CD4-positive, alpha-beta T cell treated with Interferon alpha-2 for 1 hour (primary cell): ENCODE measurements around the gene ARHGEF10L.

Experiments used
- DNase-seq, 2 donors: peaks; one replicate each; pipeline ENCODE4 v3.0.0-alpha.2; 2020 to 2022

Gene ARHGEF10L

GRCh38 chr1:17683598-17683997 is 144.1 kb downstream of the ARHGEF10L start:
- no peak for DNase-seq

DNA sequence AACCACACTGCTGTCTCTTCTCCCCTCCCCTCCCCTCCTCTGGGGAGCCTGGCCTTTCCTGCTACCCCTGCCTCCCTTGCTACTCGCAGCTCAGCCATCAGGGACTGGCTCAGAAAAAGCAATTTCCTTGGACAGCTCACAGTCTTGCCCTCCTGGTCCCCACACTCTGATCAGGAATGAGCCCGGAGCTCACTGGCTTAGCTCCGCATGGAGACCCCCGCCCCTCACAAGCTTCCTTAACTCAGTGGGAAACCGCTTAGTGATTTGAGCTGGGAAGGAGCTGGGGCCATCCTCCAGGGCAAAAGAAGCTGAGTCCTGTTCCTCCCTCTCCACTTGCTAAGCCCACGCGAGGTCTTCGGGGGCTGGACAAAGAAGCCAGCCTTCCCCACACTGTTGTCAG is 145.3 kb downstream of the ARHGEF10L start:
- no peak for DNase-seq

DNA sequence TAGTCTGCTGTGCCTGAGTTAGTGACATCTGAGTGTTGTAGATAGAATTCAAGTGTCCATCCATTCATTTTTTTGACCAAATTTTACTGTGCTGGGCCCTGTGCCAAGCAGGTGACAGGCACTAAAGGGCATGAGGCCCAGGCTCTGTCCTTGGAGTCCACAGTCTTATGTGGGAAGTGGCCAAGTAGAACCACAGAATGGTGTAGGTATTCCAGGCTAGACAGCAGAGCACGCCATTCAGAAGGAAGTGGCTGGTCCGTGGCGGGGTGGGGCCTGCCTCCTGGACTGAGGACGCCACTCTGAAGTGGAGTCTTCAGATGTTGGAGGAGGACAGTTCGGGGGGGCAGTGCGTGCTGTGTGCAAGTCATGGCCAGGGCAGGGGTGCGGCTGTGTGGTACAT is 146.8 kb downstream of the ARHGEF10L start:
- DNase-seq = no peak

- DNase-seq = no peak
Observed at GRCh38 chr1:17687145-17687544, 147.6 kb downstream of the ARHGEF10L start.

GRCh38 chr1:17688217-17688810 is 148.8 kb downstream of the ARHGEF10L start:
- DNase-seq = no peak

GRCh38 chr1:17689011-17689410 is 149.5 kb downstream of the ARHGEF10L start:
- DNase-seq = no peak

DNA sequence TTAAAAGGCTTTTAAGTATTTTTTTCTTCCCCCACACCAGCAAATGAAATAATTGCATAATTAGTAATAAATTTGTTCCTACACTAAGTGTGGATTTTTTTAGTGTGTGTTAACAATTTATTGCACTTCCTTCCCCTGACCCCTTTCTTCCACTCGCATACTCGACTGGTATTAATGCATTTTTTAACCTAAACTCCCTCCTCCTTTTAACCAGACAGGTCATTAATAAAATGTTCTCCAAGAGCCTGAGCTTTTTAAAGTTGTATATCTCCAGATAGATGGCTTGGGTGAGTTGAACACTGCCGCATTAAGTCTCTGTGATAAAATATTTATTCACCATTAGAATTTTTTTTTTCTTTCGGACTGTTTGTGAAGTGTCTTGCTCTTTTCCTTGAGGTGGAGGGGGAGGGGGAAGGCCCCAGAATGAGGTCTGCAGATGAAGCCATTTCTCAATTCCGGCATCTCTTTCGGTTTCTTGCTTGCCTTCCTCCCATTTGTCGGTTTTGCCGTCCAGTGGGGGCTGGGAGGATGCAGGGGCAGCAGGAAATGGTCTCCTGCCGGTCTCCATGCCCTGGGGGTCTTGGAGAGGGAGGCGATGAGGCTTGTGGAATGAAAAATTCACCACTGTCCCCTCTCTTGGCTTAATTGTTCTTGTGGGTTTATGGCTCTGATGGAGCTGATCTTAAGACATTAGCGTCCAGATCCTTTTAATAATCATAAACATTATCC is 151.6 kb downstream of the ARHGEF10L start:
- no peak for DNase-seq

GRCh38 chr1:17692645-17693044 is 153.1 kb downstream of the ARHGEF10L start:
- DNase-seq = no peak

DNA sequence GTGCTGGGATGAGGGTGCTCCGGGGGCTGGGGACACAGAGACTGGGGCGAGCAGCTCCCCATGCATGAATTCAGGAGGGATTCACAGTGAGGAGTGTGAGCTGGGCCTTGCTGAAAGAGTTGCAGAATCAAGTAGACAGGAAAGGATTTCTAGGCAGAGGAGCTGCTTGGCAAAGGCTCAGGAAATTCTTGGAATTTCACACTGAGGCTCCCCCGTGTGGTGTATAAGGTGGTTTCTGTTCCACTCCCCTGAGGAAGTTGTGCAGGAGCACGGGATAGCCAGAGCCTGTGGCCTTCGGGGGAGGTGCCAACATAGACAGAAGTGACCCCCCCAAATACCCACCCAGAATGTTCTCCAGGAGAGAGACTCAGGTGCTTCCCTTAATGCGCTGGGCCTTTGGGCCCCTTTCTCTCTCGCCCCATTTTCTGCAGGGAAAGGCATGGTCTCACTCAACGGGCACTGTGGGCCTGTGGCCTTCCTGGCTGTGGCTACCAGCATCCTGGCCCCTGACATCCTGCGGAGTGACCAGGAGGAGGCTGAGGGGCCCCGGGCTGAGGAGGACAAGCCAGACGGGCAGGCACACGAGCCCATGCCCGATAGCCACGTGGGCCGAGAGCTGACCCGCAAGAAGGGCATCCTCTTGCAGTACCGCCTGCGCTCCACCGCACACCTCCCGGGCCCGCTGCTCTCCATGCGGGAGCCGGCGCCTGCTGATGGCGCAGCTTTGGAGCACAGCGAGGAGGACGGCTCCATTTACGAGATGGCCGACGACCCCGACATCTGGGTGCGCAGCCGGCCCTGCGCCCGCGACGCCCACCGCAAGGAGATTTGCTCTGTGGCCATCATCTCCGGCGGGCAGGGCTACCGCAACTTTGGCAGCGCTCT is 157.2 kb downstream of the ARHGEF10L start:
- no peak for DNase-seq

- DNase-seq = no peak
Observed at GRCh38 chr1:17697458-17697857, 158.0 kb downstream of the ARHGEF10L start.

DNA sequence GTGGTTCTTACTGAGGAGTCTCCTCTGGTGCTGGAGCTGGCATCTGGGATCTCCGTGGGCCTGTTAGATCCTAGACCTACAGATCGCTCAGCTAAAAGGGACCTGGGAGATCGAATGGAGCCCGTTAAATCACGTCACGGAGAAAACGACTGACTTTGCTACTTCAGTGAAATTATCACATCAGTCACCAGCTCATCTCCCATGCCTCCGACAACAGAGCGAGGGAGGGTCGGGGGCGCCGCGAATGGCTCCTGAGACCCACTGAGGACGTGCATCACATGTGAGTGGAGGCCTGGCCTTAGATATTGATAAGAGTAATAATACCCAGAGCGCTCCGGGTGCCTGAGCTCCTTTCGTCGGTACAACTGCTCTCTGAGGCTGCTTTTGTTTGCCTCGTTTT is 160.1 kb downstream of the ARHGEF10L start:
- no peak for DNase-seq

- no peak for DNase-seq
Observed at GRCh38 chr1:17700945-17701810, 161.7 kb downstream of the ARHGEF10L start.

- DNase-seq = no peak
Observed at GRCh38 chr1:17704176-17704575, 164.7 kb downstream of the ARHGEF10L start.

DNA sequence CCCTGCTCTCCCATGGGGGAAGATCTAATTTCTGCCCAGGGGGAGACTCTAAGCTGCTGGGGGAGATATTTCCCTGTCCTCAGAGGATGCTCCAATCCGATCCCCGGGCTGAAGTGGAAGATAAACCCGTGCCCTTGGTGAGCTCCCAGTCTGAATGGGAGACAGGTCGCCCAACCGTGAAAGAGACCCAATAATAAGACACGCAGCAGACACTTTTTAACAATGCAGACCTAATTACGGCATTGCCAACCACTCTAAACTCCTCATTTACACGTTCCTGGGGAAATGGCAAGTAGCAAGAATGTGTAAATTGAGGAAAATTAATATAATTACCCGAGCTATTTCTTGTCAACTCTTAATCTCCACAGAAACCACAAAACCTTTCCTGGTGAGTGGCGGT is 166.9 kb downstream of the ARHGEF10L start:
- DNase-seq = no peak

GRCh38 chr1:17709981-17710380 is 170.5 kb downstream of the ARHGEF10L start:
- DNase-seq = no peak

DNA sequence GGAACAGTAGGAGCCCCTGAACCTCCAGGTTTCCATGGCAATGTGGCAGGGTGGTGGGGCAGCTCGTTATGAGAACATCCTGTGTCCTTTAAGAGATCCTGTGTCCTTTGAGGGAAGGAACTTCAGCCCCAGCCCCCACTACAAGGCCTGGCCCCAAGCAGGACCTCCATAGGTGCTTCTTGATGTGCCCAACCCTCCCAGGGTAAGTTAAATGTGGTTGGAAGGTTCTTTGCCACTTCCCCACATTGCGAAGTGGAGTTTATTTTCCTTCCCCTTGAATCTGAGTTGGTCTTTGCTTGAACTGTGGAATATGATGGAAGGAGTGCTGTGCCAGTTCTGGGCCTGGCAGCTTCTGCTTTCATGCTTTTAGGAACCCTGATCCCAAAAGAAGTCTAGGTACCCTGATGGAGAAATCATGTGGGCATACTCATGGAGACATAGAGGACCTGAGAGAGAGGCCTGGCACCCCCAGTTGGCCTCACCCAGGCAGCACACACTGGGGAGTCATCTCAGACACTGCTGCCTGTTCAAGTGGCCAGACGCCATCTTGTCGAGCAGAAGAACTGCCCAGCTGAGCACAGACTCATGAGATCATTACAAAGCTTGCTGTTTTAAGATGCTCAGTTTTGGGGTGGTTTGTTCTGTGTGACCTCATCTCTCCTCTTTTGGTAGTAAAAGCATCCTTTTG is 171.5 kb downstream of the ARHGEF10L start:
- no peak for DNase-seq

DNA sequence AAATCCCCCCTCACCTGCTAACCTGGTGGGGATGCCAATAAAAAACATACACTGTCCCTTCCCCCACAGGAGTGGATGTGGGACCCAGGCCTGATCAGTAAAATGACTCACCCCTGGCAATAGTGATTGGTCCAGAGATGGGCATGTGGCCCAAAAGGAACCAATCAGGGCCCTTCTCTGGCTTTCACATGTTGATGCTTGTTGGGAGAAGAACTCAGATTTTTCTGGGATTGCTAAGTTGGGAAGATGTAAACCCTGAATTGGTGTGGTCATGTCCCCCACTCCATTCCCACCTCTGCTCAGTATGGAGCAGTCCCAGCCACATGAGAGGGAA is 172.0 kb downstream of the ARHGEF10L start:
- no peak for DNase-seq

DNA sequence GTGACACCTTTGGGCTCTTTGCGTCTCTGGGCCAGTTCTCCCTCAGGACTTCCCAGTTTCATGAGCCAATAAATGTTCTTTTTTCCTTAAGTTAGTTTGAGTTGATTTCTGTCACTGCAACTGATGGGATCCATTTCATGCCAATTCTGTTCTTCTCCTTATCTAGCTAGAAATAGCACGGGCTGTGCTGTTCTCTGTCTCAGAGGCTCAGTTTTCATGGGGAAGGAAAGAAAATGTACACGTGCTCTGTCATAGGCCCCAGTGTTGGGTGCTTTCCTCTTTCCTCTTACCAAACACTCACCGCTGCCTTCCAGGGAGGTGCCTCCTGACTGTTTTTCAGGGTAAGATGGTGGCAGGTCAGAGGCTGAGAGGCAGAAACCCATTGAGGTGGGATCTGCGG is 172.4 kb downstream of the ARHGEF10L start:
- DNase-seq = no peak

GRCh38 chr1:17713993-17714392 is 174.5 kb downstream of the ARHGEF10L start:
- DNase-seq = no peak

- DNase-seq = no peak
Observed at GRCh38 chr1:17717594-17718535, 178.4 kb downstream of the ARHGEF10L start.

DNA sequence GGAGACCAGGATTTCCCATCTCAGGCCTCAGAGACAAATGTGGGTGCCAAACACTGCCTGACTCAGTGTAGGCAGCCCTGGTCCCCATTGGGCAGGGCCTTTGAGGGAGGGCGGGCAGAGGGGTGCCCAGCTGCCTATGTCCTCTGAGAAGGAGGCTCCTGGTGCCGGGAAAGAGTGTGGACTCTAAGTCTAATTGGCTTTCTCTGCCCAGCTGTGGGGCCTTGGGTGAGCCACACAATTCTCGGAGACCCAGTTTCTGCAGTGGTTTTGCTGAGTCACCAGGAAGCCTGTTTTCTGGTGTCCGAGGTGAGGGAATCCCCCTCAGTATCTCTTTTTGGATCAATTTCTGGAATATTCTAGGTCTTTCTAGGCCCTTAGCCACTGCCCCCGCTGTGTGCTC is 180.4 kb downstream of the ARHGEF10L start:
- no peak for DNase-seq
